IPS-20b (cell line): Measurements from ENCODE around the gene CCDC174.

Experiments used
- H3K27ac ChIP-seq: one replicate; pipeline ENCODE4 v1.5.1; 2013; ENCODE audit warnings: low read length
- H3K27me3 ChIP-seq: 2 replicates; pipeline ENCODE4 v1.6.1; 2013; ENCODE audit warnings: mild to moderate bottlenecking, low read length, inconsistent platforms; ENCODE audit not compliant: insufficient read depth
- H3K36me3 ChIP-seq: 2 replicates; pipeline ENCODE4 v1.6.1; 2013; ENCODE audit warnings: low read depth, mild to moderate bottlenecking, inconsistent platforms, low read length, moderate library complexity; ENCODE audit not compliant: insufficient read depth
- H3K4me1 ChIP-seq: 2 replicates; pipeline ENCODE4 v1.6.1; 2013; ENCODE audit warnings: mild to moderate bottlenecking, control low read depth, inconsistent platforms, low read length, moderate library complexity; ENCODE audit not compliant: insufficient read depth
- H3K4me3 ChIP-seq: 2 replicates; pipeline ENCODE4 v1.5.1; 2013; ENCODE audit warnings: mild to moderate bottlenecking, low read length, inconsistent platforms
- H3K9ac ChIP-seq: 2 replicates; pipeline ENCODE4 v1.6.1; 2013; ENCODE audit warnings: low read depth, mild to moderate bottlenecking, inconsistent platforms, low read length, moderate library complexity
- H3K9me3 ChIP-seq: 2 replicates; pipeline ENCODE4 v1.6.1; 2013; ENCODE audit warnings: mild to moderate bottlenecking, low read depth, low read length, inconsistent platforms; ENCODE audit not compliant: insufficient read depth

The CCDC174 gene

DNA sequence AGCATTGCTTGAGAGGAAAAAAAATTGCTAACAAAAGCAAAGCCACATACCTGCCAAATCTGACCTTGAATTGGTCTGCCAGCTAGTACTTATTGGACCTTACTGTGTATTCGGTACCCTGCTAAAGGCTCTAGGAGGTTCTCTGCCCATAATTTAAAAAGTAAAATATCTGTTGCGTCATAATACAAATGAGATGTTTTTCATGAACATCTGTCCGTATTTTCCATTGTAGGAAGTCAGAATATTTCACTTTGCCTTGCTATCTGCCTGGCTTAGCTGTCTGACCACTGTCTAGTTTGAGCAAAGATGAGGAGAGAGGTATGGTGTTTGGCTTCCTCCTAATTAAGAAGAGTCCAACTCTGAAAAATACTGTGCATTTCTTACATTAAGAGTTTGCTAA lies 12.6 kb downstream of the CCDC174 start:
- Histone ChIP-seq H3K36me3 (peaks cover 97% of the 10 kb centered on the region), H3K9ac (no peak overlapping the region), H3K9me3 (no peaks in the 10 kb centered on the region), H3K27me3 (no peaks in the 10 kb centered on the region), H3K27ac (no peak overlapping the region), H3K4me3 (no peak overlapping the region), H3K4me1 (no peaks in the 10 kb centered on the region)

- Histone ChIP-seq H3K27ac (no peak overlapping the region), H3K4me1 (no peaks in the 10 kb centered on the region), H3K9me3 (no peaks in the 10 kb centered on the region), H3K36me3 (peaks cover 52% of the 10 kb centered on the region), H3K27me3 (no peaks in the 10 kb centered on the region), H3K4me3 (no peak overlapping the region), H3K9ac (no peak overlapping the region)
Observed at GRCh38 chr3:14672588-14672987, 21.0 kb downstream of the CCDC174 start.

DNA sequence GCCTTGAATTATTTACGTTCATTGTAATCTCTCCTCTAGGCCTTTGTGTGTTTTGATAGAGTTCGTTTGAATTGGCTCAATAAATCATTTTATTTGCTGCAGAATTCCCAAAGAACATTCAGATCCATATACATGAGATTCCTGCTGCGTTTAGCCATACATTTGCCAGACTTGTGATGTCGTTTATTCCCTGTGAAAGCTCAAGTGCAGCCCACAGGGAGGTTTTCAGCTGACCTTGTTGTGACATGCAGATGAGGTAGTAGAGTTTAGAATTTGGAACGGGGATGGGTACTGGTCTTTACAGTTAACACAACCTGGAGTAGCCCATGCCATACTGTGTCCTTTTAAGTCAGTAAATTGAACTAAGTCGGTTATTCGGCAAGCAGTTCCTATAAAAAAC lies 23.3 kb downstream of the CCDC174 start, which contains the start of gene C3orf20:
Gene C3orf20 (plus strand): TSS at position 301 of the 400 bp plus-strand sequence. CDS start 7,573 bp downstream, outside the sequence.
- Histone ChIP-seq H3K4me3 (no peak within 1 kb of the TSS), H3K9ac (no peak within 1 kb of the TSS), H3K9me3 (peaks cover 4% of the 10 kb centered on the region; the same call in 1 of the 2 replicates), H3K4me1 (no peaks in the 10 kb centered on the region), H3K36me3 (peaks cover 31% of the 10 kb centered on the region), H3K27ac (no peak within 1 kb of the TSS), H3K27me3 (no peaks in the 10 kb centered on the region)

DNA sequence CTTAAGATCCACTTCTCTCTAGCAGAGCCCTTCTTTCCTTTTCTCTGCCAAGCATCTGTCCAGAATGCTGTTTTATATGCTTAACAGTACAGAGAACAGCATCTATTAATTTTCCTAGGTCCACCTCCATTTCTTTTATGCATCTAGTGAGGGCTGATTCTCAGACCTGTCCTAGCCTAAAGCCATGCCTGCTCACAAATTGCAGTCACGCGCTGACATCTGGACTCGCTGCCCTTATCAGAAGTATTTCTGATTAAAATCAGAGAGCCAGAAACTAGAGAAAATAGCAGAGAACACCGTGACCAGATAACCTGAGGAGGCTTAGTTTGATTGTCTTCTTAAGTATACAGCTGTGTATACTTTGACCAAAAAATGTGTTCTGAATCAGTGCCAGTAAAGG lies 25.3 kb downstream of the CCDC174 start:
- Histone ChIP-seq H3K27ac (no peak overlapping the region), H3K9ac (no peak overlapping the region), H3K4me1 (no peaks in the 10 kb centered on the region), H3K9me3 (peaks cover 11% of the 10 kb centered on the region; the same call in 1 of the 2 replicates), H3K27me3 (no peaks in the 10 kb centered on the region), H3K36me3 (peaks cover 10% of the 10 kb centered on the region), H3K4me3 (no peak overlapping the region)

GRCh38 chr3:14678015-14678503 lies 26.5 kb downstream of the CCDC174 start:
- Histone ChIP-seq H3K4me1 (no peaks in the 10 kb centered on the region), H3K27me3 (no peaks in the 10 kb centered on the region), H3K9me3 (peaks cover 11% of the 10 kb centered on the region; the same call in 1 of the 2 replicates), H3K9ac (no peak overlapping the region), H3K27ac (no peak overlapping the region), H3K36me3 (no peaks in the 10 kb centered on the region), H3K4me3 (no peak overlapping the region)

GRCh38 chr3:14680115-14680514 lies 28.6 kb downstream of the CCDC174 start:
- peaks cover 11% of the 10 kb centered on the region; the same call in 1 of the 2 replicates for H3K9me3 ChIP-seq
- no peaks in the 10 kb centered on the region for H3K4me1 ChIP-seq
- H3K36me3 ChIP-seq, result no peaks in the 10 kb centered on the region
- H3K27ac ChIP-seq, result no peak overlapping the region
- H3K9ac ChIP-seq, result no peak overlapping the region
- no peaks in the 10 kb centered on the region for H3K27me3 ChIP-seq
- no peak overlapping the region for H3K4me3 ChIP-seq

- peaks cover 11% of the 10 kb centered on the region; the same call in 1 of the 2 replicates for H3K9me3 ChIP-seq
- no peaks in the 10 kb centered on the region for H3K4me1 ChIP-seq
- no peaks in the 10 kb centered on the region for H3K27me3 ChIP-seq
- no peaks in the 10 kb centered on the region for H3K36me3 ChIP-seq
- no peak overlapping the region for H3K4me3 ChIP-seq
- H3K9ac ChIP-seq, result no peak overlapping the region
- H3K27ac ChIP-seq, result no peak overlapping the region
Observed at GRCh38 chr3:14680716-14681115, 29.2 kb downstream of the CCDC174 start.

- Histone ChIP-seq H3K9me3 (peaks cover 11% of the 10 kb centered on the region; the same call in 1 of the 2 replicates), H3K27ac (no peak overlapping the region), H3K9ac (no peak overlapping the region), H3K4me3 (no peak overlapping the region), H3K36me3 (no peaks in the 10 kb centered on the region), H3K4me1 (no peaks in the 10 kb centered on the region), H3K27me3 (no peaks in the 10 kb centered on the region; the same call in 1 of the 2 replicates)
Observed at GRCh38 chr3:14684447-14684846, 32.9 kb downstream of the CCDC174 start.

- Histone ChIP-seq H3K36me3 (no peaks in the 10 kb centered on the region), H3K4me3 (no peak overlapping the region), H3K9ac (no peak overlapping the region), H3K9me3 (peaks cover 4% of the 10 kb centered on the region; the same call in 1 of the 2 replicates), H3K4me1 (no peaks in the 10 kb centered on the region), H3K27me3 (no peaks in the 10 kb centered on the region; the same call in 1 of the 2 replicates), H3K27ac (no peak overlapping the region)
Observed at GRCh38 chr3:14685179-14685578, 33.6 kb downstream of the CCDC174 start.

GRCh38 chr3:14687360-14687759 lies 35.8 kb downstream of the CCDC174 start:
- no peaks in the 10 kb centered on the region; the same call in 1 of the 2 replicates for H3K27me3 ChIP-seq
- H3K4me3 ChIP-seq, result no peak overlapping the region
- no peak overlapping the region for H3K9ac ChIP-seq
- no peaks in the 10 kb centered on the region for H3K36me3 ChIP-seq
- H3K27ac ChIP-seq, result no peak overlapping the region
- no peaks in the 10 kb centered on the region for H3K4me1 ChIP-seq
- no peaks in the 10 kb centered on the region for H3K9me3 ChIP-seq

DNA sequence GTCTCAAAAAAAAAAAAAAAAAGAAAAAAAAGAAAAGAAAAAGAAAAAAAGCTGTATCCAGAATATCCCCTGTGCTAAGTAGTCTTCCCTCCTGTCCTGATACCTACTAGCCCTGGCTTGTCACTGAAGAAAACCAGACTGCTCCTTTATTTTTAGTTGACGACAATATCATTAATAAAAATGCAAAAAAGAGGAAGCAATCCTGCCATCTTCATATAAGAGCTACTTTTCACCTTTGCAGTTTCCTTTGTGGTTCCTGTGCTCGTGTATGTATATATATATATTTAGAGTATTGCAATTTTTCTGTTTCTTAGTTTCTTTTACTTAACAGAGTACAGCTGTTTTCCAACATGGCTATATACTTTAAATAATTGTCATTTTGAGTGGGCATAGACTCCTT lies 37.0 kb downstream of the CCDC174 start:
- Histone ChIP-seq H3K36me3 (no peaks in the 10 kb centered on the region), H3K4me1 (no peaks in the 10 kb centered on the region), H3K4me3 (no peak overlapping the region), H3K27me3 (no peaks in the 10 kb centered on the region; the same call in 1 of the 2 replicates), H3K9ac (no peak overlapping the region), H3K27ac (no peak overlapping the region), H3K9me3 (no peaks in the 10 kb centered on the region; the same call in 1 of the 2 replicates)

- Histone ChIP-seq H3K27me3 (no peaks in the 10 kb centered on the region; the same call in 1 of the 2 replicates), H3K4me3 (no peak overlapping the region), H3K36me3 (no peaks in the 10 kb centered on the region), H3K9ac (no peak overlapping the region), H3K9me3 (no peaks in the 10 kb centered on the region; the same call in 1 of the 2 replicates), H3K4me1 (no peaks in the 10 kb centered on the region), H3K27ac (no peak overlapping the region)
Observed at GRCh38 chr3:14689247-14689980, 37.9 kb downstream of the CCDC174 start.
